ENCODE results near the gene SPATA33.

DNA sequence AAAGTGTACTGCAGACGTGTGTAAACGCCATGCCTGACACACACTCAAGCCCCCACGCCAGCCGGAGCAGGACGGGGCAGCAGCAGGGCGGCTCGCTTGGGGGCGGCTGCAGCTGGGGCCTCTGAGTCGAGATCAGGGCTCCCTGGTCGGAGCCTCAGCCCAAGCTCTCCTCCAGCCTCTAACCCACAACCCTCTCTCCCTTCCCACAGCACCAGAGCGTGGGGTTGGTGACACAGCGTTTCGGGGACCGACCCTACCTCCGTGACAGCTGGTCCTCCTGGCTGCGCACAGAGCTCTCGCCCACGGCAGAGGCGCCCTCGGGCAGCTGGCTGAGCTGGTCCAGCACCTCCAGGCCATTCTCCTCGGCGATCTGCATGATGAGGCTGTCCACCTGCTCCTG is 11.4 kb upstream of the SPATA33 start:
- TF ChIP-seq SUZ12 (IDR thresholded peaks at IDR 0.05; ENCODE audit: extremely low read depth, insufficient read depth, insufficient read length) (no peak), ZNF274 (IDR thresholded peaks at IDR 0.05; ENCODE audit: low read depth, low read length) (no peak), YY1 (IDR thresholded peaks at IDR 0.05; ENCODE audit: insufficient read depth, insufficient read length) (no peak)
